GM21381 (cell line): ENCODE results near the gene TRIM7.
"Not testable (repeated sequence)": the region's sequence is repeated elsewhere in the genome, so short reads cannot be mapped to it uniquely, and the experiment has no call there.

Source experiments
- ATAC-seq: cut with Tn5 transposase; IDR thresholded peaks from one replicate; pipeline ENCODE4 v1.9.1; 2021; ENCODE audit warnings: mild to moderate bottlenecking, moderate library complexity; ENCODE audit not compliant: unreplicated experiment

TRIM7 gene

DNA sequence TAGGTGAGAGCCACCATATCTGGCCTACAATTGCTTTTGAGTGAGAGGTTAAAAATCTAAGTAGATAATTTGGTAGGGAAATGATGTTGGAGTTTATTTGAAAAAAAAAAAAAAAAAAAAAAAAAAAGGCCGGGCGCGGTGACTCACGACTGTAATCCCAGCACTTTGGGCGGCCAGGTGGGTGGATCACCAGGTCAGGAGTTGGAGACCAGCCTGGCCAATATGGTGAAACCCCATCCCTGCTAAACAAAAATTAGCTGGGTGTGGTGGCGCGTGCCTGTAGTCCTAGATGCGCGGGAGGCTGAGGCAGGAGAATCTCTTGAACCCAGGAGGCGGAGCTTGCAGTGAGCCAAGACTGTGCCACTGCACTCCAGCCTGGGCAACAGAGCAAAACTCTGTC, 9.3 kb upstream of the TRIM7 start:
- ATAC-seq: not testable (repeated sequence)

- ATAC-seq: no peak
Measured at GRCh38 chr5:181212934-181213333, 7.9 kb upstream of the TRIM7 start.

DNA sequence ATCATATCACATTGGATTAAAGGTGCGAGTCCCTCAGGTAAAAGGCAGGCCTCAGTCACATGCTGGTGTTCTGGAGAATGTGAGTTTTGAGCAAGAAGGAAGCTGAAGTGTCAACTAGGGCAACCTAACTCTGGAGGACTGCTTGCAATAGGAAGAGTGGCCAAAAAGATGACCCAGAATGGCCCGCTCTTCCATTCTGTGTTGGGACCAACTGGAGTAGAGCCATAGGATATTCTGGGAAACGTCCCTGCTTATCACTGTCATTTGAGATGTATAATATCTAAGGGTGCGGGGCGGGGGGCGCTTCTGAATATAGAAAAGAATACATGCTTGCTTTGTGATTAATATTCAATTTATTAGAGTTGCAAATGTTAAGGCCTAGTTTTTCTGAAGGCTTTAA, 7.1 kb upstream of the TRIM7 start:
- ATAC-seq: no peak

GRCh38 chr5:181211208-181211607, 6.2 kb upstream of the TRIM7 start:
- no peak for ATAC-seq

DNA sequence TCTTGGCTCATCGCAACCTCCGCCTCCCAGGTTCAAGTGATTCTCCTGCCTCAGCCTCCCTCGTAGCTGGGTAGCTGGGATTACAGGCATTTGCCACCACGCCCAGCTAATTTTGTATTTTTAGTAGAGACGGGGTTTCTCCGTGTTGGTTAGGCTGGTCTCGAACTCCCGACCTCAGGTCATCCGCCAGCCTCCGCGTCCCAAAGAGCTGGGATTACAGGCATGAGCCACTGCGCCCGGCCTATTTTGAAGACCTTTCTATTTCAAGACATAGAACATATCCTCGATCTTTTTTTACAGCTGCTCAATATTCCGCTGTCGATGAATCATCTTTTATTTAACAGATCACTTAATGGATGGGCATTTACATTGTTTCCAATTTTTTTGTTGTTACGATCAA, 5.7 kb upstream of the TRIM7 start:
- ATAC-seq: not testable (repeated sequence)

- not testable (repeated sequence) for ATAC-seq
Measured at GRCh38 chr5:181210148-181210547, 5.2 kb upstream of the TRIM7 start.

GRCh38 chr5:181209006-181209405, 4.0 kb upstream of the TRIM7 start:
- ATAC-seq: not testable (repeated sequence)

DNA sequence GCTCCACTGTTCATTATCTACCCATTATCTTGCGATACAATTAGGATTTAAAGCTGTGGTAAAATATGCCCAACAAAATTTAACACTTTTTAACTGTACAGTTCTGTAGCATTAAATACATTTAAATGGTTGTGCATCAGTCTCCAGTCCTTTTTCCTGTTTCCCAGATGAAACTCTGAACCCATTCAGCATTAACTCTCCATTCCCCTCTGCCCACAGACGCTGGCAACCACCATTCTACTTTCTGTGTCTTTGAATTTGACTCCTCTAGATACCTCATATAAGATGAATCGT, 2.9 kb upstream of the TRIM7 start:
- no peak for ATAC-seq

DNA sequence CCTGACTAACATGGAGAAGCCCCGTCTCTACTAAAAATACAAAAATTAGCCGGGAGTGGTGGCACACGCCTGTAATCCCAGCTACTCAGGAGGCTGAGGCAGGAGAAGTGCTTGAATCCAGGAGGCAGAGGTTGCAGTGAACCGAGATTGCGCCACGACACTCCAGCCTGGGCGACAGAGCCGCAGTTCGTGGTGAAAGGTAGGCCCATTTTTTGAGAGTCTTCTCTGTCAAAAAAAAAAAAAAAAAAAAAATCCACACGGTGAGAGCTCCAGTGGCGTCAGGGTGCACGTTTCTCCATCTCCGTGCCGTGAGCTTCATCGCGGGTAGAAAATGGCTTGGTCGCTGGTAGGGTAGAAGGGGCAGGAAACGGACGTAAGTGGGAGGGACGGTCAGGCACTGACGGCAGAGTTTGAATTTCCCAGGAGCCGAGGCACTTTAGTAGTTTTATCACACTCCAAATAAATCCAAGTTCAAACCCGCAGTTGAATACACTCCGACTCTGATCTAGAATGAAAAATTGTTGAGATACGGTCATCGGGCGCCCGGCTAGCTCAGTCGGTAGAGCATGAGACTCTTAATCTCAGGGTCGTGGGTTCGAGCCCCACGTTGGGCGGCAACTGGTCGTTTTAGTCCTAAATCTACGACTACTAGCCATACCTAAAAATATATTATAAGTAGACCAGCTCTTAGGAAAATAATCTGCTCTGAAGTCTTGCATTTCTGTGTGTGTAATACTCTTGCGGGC, 2.4 kb upstream of the TRIM7 start:
- ATAC-seq: peak; percentile 38

DNA sequence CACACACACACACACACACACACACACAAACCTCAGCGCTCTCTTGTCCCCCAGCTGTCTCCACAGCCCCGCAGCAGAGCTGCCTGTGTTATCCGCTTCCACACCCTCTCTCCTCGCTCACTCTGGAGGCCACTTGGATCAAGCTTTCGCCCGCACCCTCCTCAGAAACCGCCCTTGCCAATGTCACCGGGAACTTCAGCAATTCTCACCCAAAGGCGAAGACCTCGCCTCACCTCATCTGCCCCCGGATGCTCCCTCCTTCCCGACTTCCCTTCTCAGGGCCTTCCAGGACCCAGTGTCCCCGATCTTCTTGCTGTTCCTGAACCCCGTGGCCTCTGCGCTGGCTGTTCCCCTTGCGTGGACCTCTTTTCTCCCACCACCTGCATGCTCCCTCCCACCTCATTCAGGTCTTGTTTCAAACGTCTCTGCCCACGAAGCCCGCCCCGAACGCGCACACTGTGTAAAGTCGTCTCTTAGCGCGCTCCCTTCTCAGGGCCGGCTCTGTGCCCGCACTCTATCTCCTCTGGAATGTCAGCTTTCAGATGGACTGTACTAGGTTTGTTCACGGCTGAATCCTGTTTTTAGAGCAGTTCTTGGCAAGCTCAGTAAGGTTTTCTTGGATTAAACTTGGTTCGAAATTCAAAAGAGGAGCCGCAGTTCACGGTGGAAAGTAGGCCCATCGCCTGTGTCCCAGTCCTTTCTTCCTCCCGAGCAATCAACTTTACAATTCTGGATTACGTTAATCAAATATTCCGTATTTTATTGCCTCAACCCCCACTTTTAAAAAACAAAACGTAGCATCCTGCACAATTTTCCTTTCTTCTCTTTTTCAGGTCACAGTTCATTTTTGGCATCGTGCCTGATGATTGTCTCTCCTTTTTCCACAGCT, 1.0 kb upstream of the TRIM7 start:
- ATAC-seq: no peak

GRCh38 chr5:181204113-181204825, 727 bp downstream of the TRIM7 start:
- ATAC-seq: no peak

GRCh38 chr5:181203777-181204112, 1.3 kb downstream of the TRIM7 start:
- ATAC-seq: no peak

DNA sequence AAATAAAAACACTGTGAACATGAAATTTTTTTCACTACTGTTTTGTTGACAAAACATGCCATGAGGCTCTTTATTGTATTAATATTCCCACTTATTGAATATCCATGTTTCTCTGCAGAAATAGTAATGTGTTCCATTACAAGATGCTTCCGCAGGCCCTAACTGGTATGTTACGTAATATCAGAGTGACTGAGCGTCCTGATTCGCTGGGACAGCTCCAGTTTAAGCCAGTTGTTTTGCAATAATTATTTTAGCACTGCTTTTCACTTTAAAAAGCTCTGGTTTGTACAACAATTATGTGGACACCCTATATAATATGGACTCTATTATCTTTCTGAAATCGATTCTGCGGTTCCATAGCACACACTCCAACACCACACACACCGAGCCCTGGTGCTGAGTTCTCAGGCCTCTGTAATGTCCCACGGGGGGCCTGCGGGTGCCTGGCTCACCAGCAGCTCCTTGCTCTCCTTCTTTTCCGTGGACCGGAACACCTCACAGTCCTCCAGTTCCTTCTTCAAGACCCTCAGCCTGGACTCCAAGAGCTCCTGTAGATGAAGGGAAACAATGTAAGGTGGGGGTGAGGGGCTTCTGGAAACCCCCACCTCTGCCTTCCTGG, 1.8 kb downstream of the TRIM7 start:
- no peak for ATAC-seq

DNA sequence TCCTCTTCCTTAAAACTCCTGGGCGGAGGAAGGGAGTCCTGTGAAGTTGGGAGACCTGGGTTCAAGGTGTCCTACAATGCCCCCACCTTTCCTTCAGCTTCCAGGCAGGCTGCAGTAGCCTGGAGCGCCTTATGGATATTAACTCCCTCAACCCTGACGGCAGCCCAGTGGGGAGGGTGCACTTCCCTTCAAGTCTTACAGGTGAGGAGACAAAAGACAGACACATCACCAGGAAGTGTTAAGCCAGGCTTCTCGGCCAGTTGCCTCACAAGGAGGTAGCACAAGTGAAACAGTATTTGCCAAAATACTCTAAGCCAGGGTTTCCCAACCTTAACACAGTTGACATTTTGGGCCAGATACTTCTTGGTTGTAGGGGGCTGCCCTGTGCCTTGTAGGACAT, 4.2 kb downstream of the TRIM7 start:
- ATAC-seq: no peak

- no peak for ATAC-seq
Measured at GRCh38 chr5:181199881-181200638, 4.9 kb downstream of the TRIM7 start.

GRCh38 chr5:181198905-181199519, 6.0 kb downstream of the TRIM7 start:
- peak; percentile 57 for ATAC-seq

GRCh38 chr5:181198106-181198685, 6.8 kb downstream of the TRIM7 start:
- no peak for ATAC-seq

- no peak for ATAC-seq
Measured at GRCh38 chr5:181197326-181197951, 7.6 kb downstream of the TRIM7 start.

- no peak for ATAC-seq
Measured at GRCh38 chr5:181195249-181195761, 9.7 kb downstream of the TRIM7 start.
